SHP77 (cell line): ENCODE results near the gene PEAR1.

Source experiments
- DNase-seq, 2 experiments: peaks; one replicate each; lab custom pipeline; 2025; lab: John Stamatoyannopoulos, UW

Gene PEAR1

GRCh38 chr1:156939786-156940334 is 46.3 kb downstream of the PEAR1 start:
- DNase-seq: no peak

GRCh38 chr1:156941675-156942074 is 48.2 kb downstream of the PEAR1 start:
- DNase-seq: no peak

GRCh38 chr1:156942176-156942575 is 48.7 kb downstream of the PEAR1 start:
- no peak for DNase-seq

- no peak for DNase-seq
Observed at GRCh38 chr1:156942576-156942975, 49.1 kb downstream of the PEAR1 start.

GRCh38 chr1:156943756-156944155 is 50.2 kb downstream of the PEAR1 start:
- no peak for DNase-seq

- no peak for DNase-seq
Observed at GRCh38 chr1:156944268-156944667, 50.8 kb downstream of the PEAR1 start.

GRCh38 chr1:156944848-156945247 is 51.3 kb downstream of the PEAR1 start:
- DNase-seq: no peak

- DNase-seq: no peak
Observed at GRCh38 chr1:156945881-156946661, 52.6 kb downstream of the PEAR1 start.

GRCh38 chr1:156947127-156947526 is 53.6 kb downstream of the PEAR1 start:
- no peak for DNase-seq

GRCh38 chr1:156947818-156948525 is 54.5 kb downstream of the PEAR1 start:
- no peak for DNase-seq

GRCh38 chr1:156948708-156949107 is 55.2 kb downstream of the PEAR1 start:
- no peak for DNase-seq

- no peak for DNase-seq
Observed at GRCh38 chr1:156949127-156949526, 55.6 kb downstream of the PEAR1 start.

- DNase-seq: no peak
Observed at GRCh38 chr1:156951371-156951770, 57.9 kb downstream of the PEAR1 start.

GRCh38 chr1:156953571-156953970 is 60.1 kb downstream of the PEAR1 start:
- DNase-seq: no peak

- DNase-seq: no peak
Observed at GRCh38 chr1:156956333-156956732, 62.8 kb downstream of the PEAR1 start.

GRCh38 chr1:156957634-156958033 is 64.1 kb downstream of the PEAR1 start:
- DNase-seq: no peak

- no peak for DNase-seq
Observed at GRCh38 chr1:156958247-156958714, 64.8 kb downstream of the PEAR1 start.

GRCh38 chr1:156959414-156959813 is 65.9 kb downstream of the PEAR1 start:
- no peak for DNase-seq

- DNase-seq: no peak
Observed at GRCh38 chr1:156959925-156960324, 66.4 kb downstream of the PEAR1 start.

GRCh38 chr1:156961709-156962108 is 68.2 kb downstream of the PEAR1 start:
- DNase-seq: no peak

- DNase-seq: no peak
Observed at GRCh38 chr1:156963621-156964020, 70.1 kb downstream of the PEAR1 start.

GRCh38 chr1:156964441-156964840 is 70.9 kb downstream of the PEAR1 start:
- no peak for DNase-seq
